Activated CD4-positive, alpha-beta T cell treated with anti-CD3 and anti-CD28 coated beads, Interleukin-10, Interleukin-2, amounts not matched to agents 100 ng/mL and 50 ng/mL, durations not matched to agents 16 hours and 8 hours (primary cell): Measurements from ENCODE around the gene STPG3.

Source experiments
- DNase-seq: peaks from one replicate; pipeline ENCODE4 v3.0.0-alpha.2; 2020

STPG3 gene

GRCh38 chr9:137286975-137287383 is 35.9 kb downstream of the STPG3 start:
- DNase-seq: peak; percentile 42

GRCh38 chr9:137293094-137293481 is 42.0 kb downstream of the STPG3 start:
- DNase-seq: no peak

DNA sequence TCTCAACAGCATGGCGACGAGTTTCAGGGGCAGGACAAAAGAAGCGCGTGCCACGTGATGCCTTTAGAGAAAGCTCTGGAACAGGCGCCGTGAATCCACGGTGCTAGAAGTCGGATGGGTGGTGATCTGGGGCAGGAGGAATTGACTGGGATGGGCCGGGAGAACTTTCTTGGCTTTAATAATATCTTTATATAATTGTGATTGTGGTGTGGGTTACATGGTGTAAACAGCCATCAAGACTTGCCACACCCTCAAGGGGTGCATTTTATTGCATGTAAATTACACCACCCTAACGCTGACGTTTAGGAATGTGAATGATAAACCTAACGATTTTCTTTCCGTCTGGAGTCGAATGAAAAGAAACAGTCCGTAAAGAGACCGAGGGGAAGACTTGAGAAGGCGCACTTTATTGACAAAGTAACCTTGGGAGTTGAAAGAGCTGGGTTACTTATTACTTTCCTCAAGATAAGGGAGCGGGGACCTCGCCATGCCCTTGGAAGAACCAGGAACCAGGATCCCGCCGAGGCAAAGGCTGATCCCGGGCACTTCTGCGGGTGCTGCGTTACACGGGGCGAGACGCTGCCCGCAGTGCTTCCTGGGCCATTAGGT is 42.5 kb downstream of the STPG3 start:
- no peak for DNase-seq

GRCh38 chr9:137294091-137294680 is 43.1 kb downstream of the STPG3 start:
- DNase-seq: peak; percentile 68

DNA sequence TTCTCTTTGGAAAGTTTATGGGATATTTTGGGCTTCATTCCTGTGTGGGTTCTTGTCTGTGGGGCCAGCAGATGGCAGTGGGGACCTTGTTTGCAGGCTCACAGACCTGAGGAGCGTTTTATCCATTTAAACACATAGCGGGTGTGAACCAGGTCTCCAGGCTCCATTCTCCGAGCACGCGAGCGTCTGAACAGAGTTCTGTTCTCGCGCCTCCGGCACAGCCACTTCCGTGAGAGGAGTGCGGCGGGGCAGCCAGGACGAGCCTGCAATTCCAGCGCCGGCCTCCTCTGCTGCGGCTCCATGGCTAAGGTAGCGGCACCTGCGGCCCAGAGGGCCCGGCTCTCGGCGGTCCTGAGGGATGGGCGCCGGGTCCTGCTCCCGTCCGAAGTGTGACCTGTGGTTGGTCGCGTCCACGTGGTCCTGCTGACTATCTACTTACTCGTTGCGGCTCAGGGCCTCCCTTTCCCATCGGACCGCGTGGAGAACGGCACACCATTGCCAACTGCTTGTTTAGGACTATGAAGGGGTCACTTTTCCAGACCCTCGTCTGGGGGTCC is 43.7 kb downstream of the STPG3 start:
- no peak for DNase-seq

- peak; percentile 55 for DNase-seq
Measured at GRCh38 chr9:137295238-137295811, 44.2 kb downstream of the STPG3 start.

GRCh38 chr9:137295849-137296669 is 45.0 kb downstream of the STPG3 start:
- DNase-seq: no peak

DNA sequence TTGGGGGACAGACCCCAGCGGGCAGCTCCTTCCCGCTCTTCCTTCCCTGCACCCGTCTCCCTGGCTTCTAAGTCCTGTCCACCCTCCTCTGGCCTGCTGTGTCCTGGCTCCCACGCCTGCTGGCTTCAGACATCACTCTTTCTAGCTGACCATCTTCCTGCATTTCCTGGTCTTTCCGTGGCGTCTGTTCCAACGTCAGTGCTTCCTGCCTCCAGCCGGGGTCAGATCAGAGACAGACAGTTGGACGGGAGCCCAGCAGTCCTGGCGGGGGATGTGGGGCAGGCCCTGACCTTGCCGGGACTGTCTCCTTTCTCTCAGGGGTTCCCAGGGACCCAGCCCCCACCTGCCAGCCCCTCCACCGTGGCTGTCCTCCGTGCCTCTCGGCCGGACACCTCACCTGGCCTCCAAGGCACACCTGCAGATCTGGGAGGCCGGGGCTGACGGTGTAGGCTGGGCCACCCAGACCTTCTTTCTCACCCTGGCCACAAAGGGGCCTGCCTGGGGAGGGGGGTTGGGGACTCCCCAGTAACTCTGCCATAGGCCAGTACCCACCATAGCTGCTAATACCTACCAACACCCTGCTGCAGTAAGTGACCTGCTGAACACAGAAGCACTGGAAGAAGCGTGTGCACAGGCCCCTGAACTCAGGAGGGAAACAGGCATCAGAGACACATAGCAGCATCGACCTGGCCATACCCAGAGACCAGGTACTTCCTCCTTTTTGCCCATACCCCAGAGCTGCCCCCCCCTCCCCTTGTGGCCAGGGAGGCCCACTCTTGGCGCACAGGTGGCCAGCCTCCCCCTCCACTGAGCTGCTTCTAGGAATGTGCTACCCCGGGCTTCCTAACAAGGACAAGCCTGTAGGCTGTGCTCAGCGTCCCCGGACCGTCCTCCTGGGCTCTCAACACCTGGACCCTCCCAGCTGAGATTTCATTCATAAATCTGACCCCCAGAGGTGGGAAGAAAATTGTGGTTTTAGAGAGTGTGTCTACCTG is 45.9 kb downstream of the STPG3 start:
- no peak for DNase-seq

- no peak for DNase-seq
Measured at GRCh38 chr9:137297966-137298365, 46.9 kb downstream of the STPG3 start.

- no peak for DNase-seq
Measured at GRCh38 chr9:137298401-137299202, 47.5 kb downstream of the STPG3 start.

- DNase-seq: no peak
Measured at GRCh38 chr9:137299203-137299565, 48.1 kb downstream of the STPG3 start.

GRCh38 chr9:137299938-137300337 is 48.9 kb downstream of the STPG3 start:
- DNase-seq: no peak

DNA sequence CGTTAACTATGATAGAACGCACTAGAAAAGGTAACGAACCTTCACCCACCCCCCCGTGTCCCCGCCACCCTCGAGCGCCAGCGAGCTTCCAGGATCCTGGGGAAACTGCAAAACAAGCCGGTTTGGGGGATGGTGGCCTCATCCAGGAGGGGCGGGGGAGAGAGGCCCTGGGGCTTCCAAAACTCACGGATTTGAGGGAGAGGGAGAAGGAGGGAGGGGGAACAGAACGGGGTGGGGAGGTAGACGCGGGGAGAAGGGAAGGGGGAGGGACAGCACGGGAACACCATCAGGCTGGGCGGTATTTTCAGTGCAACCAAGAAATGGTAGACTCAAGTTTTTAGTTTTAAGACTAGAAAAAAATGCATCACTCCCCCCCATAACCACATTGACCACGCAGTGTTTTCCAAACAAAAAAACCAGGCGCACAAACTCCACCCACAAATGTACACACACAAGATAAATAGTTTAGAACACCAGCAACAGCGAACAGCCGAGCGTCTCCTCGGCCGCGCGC is 49.5 kb downstream of the STPG3 start:
- DNase-seq: no peak

GRCh38 chr9:137301081-137301947 is 50.2 kb downstream of the STPG3 start:
- peak; percentile 44 for DNase-seq

- peak; percentile 93 for DNase-seq
Measured at GRCh38 chr9:137302118-137302448, 51.0 kb downstream of the STPG3 start, which contains the start of gene NRARP. NRARP (minus strand) TSS chr9:137302271; CDS start chr9:137301928, 343 bp downstream.

DNA sequence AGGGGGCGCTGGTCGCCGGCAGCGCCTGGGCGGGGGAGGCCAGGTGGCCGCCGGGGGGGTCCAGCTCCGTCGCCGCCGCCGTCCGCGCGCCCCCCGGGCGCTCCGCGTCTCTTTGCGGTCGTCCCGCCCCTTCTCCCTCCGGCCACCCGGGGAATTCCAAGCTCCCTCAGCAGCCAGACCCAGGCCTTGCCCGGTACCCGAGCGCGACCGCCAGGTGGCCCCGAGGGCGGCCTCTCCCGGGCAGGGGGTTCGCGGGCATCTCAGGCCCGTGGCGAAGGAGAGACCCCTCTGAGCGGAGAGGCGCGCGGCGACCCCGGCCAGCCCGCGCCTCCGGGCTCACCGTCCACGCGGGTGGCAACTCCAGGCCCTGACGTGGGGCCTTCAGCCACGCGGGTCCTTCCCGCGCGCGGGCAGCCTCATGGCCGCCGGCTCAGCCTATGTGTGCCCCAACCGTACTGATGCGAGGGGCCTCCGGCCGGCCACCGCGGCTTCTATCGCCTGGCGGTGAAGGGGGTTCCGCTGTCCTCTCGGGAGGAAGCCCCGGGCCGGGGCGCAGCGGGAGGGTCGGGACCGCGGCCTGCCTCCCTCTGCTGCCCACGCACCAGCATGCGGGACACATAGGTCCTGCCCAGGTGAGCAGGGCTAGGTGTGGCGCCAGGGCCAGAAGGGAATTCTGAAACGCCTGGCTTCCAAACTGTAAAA is 51.5 kb downstream of the STPG3 start:
- no peak for DNase-seq
